ENCODE data around the gene NPAS3. TPM values are rescaled to one million over a fixed set of nuclear protein-coding genes. Genes with fewer than 3 reads are reported as not detected.

The NPAS3 gene
- total RNA-seq, 2 experiments from 2014 or later: not detected

DNA sequence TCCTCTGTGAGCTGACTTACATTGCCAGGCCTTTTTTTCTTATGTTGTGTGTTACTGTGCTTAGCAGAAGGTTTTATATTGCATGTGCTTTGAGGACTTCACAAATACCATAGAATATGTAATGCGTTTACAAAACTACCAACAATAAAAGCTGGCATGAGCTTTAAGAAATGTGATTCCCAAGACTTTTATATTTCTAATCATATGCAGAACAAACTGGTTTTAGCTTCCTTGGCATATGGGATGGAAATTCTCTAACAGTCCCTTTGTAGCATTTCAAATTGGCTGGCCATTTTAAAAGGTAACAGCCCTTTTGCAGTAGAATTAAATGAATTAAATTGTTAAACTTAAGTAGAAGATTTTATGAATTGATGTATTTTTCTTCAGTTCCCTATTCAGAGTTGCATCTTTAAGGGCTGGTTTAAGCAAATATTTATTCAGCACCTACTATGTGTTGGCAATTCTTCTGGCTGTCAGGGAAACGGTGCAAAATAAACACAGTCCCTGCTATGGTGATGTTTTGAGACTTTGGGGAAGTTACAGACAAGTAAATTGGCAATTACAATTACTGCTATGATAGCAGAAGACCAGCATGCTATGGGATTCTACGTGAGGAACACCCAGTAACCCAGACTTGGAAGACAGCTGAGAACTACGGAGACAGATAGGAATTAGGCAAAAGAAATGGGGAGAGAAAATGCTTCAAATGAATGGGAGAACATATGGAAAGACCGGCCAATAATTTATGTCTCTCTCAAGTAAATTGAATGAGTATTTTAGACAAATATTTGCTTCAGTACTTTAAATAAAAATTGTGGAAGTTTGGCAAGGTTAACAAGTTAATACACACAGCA is 565.8 kb downstream of the NPAS3 start:
- Mint-ChIP-seq H3K27ac (no peak overlapping the region), H3K36me3 (ENCODE audit: low read depth) (no peaks in the 10 kb centered on the region), H3K9me3 (peaks cover 1% of the 10 kb centered on the region), H3K27me3 (no peaks in the 10 kb centered on the region), H3K4me1 (ENCODE audit: low read depth) (no peaks in the 10 kb centered on the region), H3K4me3 (no peak overlapping the region)
- TF ChIP-seq, protein P1, sequence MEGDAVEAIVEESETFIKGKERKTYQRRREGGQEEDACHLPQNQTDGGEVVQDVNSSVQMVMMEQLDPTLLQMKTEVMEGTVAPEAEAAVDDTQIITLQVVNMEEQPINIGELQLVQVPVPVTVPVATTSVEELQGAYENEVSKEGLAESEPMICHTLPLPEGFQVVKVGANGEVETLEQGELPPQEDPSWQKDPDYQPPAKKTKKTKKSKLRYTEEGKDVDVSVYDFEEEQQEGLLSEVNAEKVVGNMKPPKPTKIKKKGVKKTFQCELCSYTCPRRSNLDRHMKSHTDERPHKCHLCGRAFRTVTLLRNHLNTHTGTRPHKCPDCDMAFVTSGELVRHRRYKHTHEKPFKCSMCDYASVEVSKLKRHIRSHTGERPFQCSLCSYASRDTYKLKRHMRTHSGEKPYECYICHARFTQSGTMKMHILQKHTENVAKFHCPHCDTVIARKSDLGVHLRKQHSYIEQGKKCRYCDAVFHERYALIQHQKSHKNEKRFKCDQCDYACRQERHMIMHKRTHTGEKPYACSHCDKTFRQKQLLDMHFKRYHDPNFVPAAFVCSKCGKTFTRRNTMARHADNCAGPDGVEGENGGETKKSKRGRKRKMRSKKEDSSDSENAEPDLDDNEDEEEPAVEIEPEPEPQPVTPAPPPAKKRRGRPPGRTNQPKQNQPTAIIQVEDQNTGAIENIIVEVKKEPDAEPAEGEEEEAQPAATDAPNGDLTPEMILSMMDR (IDR thresholded peaks at IDR 0.05): no peak
- POLR2A ChIA-PET: interaction anchor here (0.7 kb wide), 1 partner anchor 11 kb away, joined by 3 read pairs; no protein-coding TSS in a partner anchor
- ATAC-seq (no peak), DNase-seq (no peak)
- CTCF ChIA-PET: no interaction called here
- intact Hi-C loops (cut with micrococcal nuclease): no loop called here

DNA sequence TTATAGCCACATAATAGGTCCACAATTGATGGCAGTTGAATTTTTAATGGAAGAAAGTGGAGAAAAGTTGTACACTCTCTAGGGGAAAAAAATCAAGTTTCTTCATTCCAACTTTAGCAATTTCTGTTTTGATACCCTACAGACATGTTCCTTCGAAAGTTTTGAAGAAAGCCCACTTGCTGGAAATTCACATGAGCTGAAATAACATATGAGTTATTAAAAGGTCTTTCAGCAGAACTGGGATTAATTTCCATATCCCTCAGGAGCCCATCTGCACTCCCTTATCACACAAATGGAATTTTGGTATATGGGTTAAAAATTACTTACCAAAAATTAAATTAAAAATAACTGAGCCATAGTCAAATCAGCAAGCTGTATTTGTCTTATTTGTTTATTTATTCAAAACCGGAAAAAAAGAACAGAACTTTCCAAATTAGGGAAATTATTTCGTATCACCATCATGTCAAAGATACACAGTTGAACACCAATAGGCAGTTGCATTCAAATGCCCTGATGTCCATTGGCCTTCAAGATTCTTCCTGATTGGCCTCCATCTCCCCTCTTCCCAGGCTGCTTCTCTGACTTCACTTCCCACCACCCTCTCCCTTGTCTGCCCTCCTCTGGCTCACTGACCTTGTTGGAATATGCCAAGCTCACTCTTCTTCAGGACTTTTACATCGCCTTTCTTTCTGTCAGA is 566.7 kb downstream of the NPAS3 start:
- H3K4me1 Mint-ChIP-seq (ENCODE audit: low read depth): no peaks in the 10 kb centered on the region
- intact Hi-C loops (cut with micrococcal nuclease): no loop called here
- H3K4me3 Mint-ChIP-seq: no peak overlapping the region
- no peaks in the 10 kb centered on the region for H3K36me3 Mint-ChIP-seq (ENCODE audit: low read depth)
- no peaks in the 10 kb centered on the region for H3K27me3 Mint-ChIP-seq
- POLR2A ChIA-PET: no interaction called here
- H3K27ac Mint-ChIP-seq: no peak overlapping the region
- TF ChIP-seq, protein P1 (IDR thresholded peaks at IDR 0.05): no peak
- H3K9me3 Mint-ChIP-seq: peaks cover 1% of the 10 kb centered on the region
- no peak for DNase-seq
- CTCF ChIA-PET: no interaction called here
- no peak for ATAC-seq

DNA sequence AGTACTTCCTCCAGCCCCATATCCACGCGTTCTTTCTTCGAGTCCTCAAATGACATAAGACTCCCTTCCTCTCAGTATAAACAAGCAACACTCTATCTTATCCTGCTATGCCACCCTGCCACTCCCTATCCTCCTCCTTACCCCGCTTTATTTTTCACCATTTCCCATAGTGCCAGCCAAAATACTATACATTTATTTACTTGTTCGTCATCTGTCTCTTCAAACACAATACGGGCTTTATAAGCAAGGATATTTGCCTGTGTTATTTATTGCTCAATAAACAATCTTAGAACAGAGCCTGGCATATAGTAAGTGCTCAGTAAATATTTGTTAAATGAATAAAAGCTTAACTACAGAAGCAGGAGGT is 567.3 kb downstream of the NPAS3 start:
- Mint-ChIP-seq H3K27ac (no peak overlapping the region), H3K9me3 (peaks cover 1% of the 10 kb centered on the region), H3K4me1 (ENCODE audit: low read depth) (no peaks in the 10 kb centered on the region), H3K4me3 (no peak overlapping the region), H3K27me3 (no peaks in the 10 kb centered on the region), H3K36me3 (ENCODE audit: low read depth) (no peaks in the 10 kb centered on the region)
- CTCF ChIA-PET: no interaction called here
- ATAC-seq (no peak), DNase-seq (no peak)
- TF ChIP-seq, protein P1 (IDR thresholded peaks at IDR 0.05): no peak
- intact Hi-C loops (cut with micrococcal nuclease): no loop called here
- POLR2A ChIA-PET: no interaction called here

DNA sequence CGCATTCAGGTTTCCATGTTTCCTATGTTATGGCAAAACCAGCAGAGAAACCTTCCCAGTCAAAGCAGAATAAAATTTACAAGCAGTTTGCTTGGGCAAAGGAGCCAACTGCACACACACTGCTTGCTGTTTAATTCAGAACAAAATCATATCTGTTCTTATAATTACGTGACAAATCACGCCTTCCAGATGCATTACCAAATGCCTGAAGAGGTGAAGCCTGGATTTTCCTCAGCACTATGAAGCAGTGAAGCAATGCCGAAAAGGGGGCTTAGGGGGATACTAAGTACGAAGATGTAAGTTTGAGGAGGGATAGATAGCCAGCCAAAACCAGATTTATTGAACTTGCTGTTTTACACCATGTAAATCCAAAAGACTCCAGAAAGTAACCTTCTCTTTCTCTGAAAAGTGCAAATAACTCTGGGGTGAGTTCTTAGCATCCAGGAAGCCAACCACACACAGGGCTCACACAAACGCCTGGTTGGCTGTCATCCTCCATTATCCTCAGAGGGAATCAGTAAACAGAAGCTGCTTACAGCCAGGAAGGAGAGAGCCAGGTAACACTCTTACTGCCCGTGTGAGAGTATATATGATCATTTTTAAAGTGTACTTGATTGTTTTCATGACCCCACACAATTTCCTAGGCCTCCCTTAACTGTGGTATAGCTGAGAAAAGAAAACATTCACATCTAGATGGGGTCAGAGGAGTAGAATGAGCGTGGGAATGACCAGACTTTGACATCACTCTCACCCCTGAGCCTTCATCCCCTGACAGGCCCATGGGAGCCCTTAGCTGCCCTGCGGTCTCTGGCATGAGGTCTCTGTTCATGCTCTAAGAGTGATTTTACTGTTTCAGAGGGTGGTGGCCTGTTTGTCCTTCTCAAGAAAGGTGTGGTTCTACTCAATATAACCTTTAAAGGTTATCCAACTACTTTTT is 569.7 kb downstream of the NPAS3 start:
- peaks cover 1% of the 10 kb centered on the region for H3K9me3 Mint-ChIP-seq
- H3K36me3 Mint-ChIP-seq (ENCODE audit: low read depth): no peaks in the 10 kb centered on the region

More for the DNA sequence above, 569.7 kb downstream of the NPAS3 start:
- intact Hi-C loops (cut with micrococcal nuclease): no loop called here
- POLR2A ChIA-PET: no interaction called here
- no peaks in the 10 kb centered on the region for H3K4me1 Mint-ChIP-seq (ENCODE audit: low read depth)
- H3K27me3 Mint-ChIP-seq: no peaks in the 10 kb centered on the region
- CTCF ChIA-PET: no interaction called here
- H3K27ac Mint-ChIP-seq: no peak overlapping the region
- TF ChIP-seq, protein P1 (IDR thresholded peaks at IDR 0.05): no peak
- H3K4me3 Mint-ChIP-seq: no peak overlapping the region
- no peak for DNase-seq
- ATAC-seq: no peak

Data from activated CD8-positive, alpha-beta T cell treated with anti-CD3 and anti-CD28 coated beads for 36 hours (primary cell).